ENCODE results near the gene SESN2. TPM values are rescaled to one million over a fixed set of nuclear protein-coding genes. Genes with fewer than 3 reads are reported as not detected.

The SESN2 gene
- total RNA-seq, 2 experiments from 2014 or later, result 8.8 to 9.6 TPM

- H3K27me3 Mint-ChIP-seq, result no peaks in the 10 kb centered on the region
- POLR2A ChIA-PET, result interaction anchor here (0.6 to 1.7 kb wide), 5 partner anchors 11 to 698 kb away, joined by 3 to 4 read pairs (median 4); partner anchors contain the start of gene ATP5IF1
These were observed 7.6 kb downstream of the SESN2 start for GRCh38 chr1:28266920-28267322.

GRCh38 chr1:28267633-28268032 lies 8.3 kb downstream of the SESN2 start:
- no peaks in the 10 kb centered on the region for H3K9me3 ChIP-seq (ENCODE audit: control insufficient read depth in 1 of 2, insufficient read depth in 1 of 2, low read length in 2 of 2)
- DNase-seq, result no peak
- H3K4me3 ChIP-seq (ENCODE audit: low read length), result no peak overlapping the region
- no peak overlapping the region for H3K4me3 Mint-ChIP-seq
- intact Hi-C loops (cut with DNase I, micrococcal nuclease), result no loop called here
- no peaks in the 10 kb centered on the region for H3K9me3 Mint-ChIP-seq
- TF ChIP-seq CTCF (IDR thresholded peaks at IDR 0.05), result no peak
- H3K36me3 ChIP-seq (ENCODE audit: insufficient read depth, low read length), result peaks cover 13% of the 10 kb centered on the region
- H3K4me1 Mint-ChIP-seq (ENCODE audit: low read depth), result peaks cover 5% of the 10 kb centered on the region
- no peaks in the 10 kb centered on the region for H3K27me3 Mint-ChIP-seq
- POLR2A ChIA-PET, result interaction anchor here (1.6 kb wide), 1 partner anchor 32 kb away, joined by 4 read pairs; the partner anchor contains the start of gene ATP5IF1
- no peaks in the 10 kb centered on the region for H3K27me3 ChIP-seq (ENCODE audit: control insufficient read depth in 1 of 2, insufficient read depth in 2 of 2, low read length in 2 of 2)
- CTCF ChIA-PET, result no interaction called here
- peaks cover 2% of the 10 kb centered on the region for H3K36me3 Mint-ChIP-seq (ENCODE audit: low read depth)
- H3K27ac Mint-ChIP-seq, result no peak overlapping the region
- no peak overlapping the region for H3K27ac ChIP-seq (ENCODE audit: low read depth in 1 of 2, low read length in 2 of 2)
- H3K4me1 ChIP-seq (ENCODE audit: insufficient read depth, low read length), result peaks cover 5% of the 10 kb centered on the region
- no peak for ATAC-seq (ENCODE audit: poor library complexity)

More at GRCh38 chr1:28266920-28267322, 7.6 kb downstream of the SESN2 start:
- intact Hi-C loops (cut with DNase I, micrococcal nuclease), result no loop called here
- Histone ChIP-seq H3K27me3 (ENCODE audit: control insufficient read depth in 1 of 2, insufficient read depth in 2 of 2, low read length in 2 of 2) (no peaks in the 10 kb centered on the region), H3K9me3 (ENCODE audit: control insufficient read depth in 1 of 2, insufficient read depth in 1 of 2, low read length in 2 of 2) (no peaks in the 10 kb centered on the region), H3K27ac (ENCODE audit: low read depth in 1 of 2, low read length in 2 of 2) (no peak overlapping the region), H3K4me1 (ENCODE audit: insufficient read depth, low read length) (peaks cover 8% of the 10 kb centered on the region), H3K4me3 (ENCODE audit: low read length) (no peak overlapping the region), H3K36me3 (ENCODE audit: insufficient read depth, low read length) (peaks cover 6% of the 10 kb centered on the region)
- CTCF ChIA-PET, result interaction anchor here (0.6 to 1.1 kb wide), 3 partner anchors 19 to 205 kb away, joined by 3 to 4 read pairs (median 3); no protein-coding TSS in a partner anchor
- H3K4me3 Mint-ChIP-seq, result no peak overlapping the region
- TF ChIP-seq CTCF (IDR thresholded peaks at IDR 0.05), result no peak
- DNase-seq, result no peak
- ATAC-seq (ENCODE audit: poor library complexity), result no peak
- H3K36me3 Mint-ChIP-seq (ENCODE audit: low read depth), result no peaks in the 10 kb centered on the region
- peaks cover 5% of the 10 kb centered on the region for H3K4me1 Mint-ChIP-seq (ENCODE audit: low read depth)
- H3K27ac Mint-ChIP-seq, result no peak overlapping the region
- no peaks in the 10 kb centered on the region for H3K9me3 Mint-ChIP-seq

GRCh38 chr1:28269529-28269928 lies 10.2 kb downstream of the SESN2 start:
- Histone ChIP-seq H3K27ac (ENCODE audit: low read depth in 1 of 2, low read length in 2 of 2) (no peak overlapping the region), H3K4me3 (ENCODE audit: low read length) (no peak overlapping the region), H3K4me1 (ENCODE audit: insufficient read depth, low read length) (no peaks in the 10 kb centered on the region), H3K9me3 (ENCODE audit: control insufficient read depth in 1 of 2, insufficient read depth in 1 of 2, low read length in 2 of 2) (no peaks in the 10 kb centered on the region), H3K36me3 (ENCODE audit: insufficient read depth, low read length) (peaks cover 31% of the 10 kb centered on the region), H3K27me3 (ENCODE audit: control insufficient read depth in 1 of 2, insufficient read depth in 2 of 2, low read length in 2 of 2) (no peaks in the 10 kb centered on the region)
- no peak overlapping the region for H3K27ac Mint-ChIP-seq
- TF ChIP-seq CTCF (IDR thresholded peaks at IDR 0.05), result no peak
- DNase-seq (no peak), ATAC-seq (ENCODE audit: poor library complexity) (no peak)
- H3K36me3 Mint-ChIP-seq (ENCODE audit: low read depth), result peaks cover 10% of the 10 kb centered on the region
- H3K27me3 Mint-ChIP-seq, result no peaks in the 10 kb centered on the region
- H3K4me3 Mint-ChIP-seq, result no peak overlapping the region
- intact Hi-C loops (cut with DNase I, micrococcal nuclease), result no loop called here
- ChIA-PET POLR2A (interaction anchor here (0.6 kb wide), 1 partner anchor 34 kb away, joined by 3 read pairs; the partner anchor contains the start of gene ATP5IF1), CTCF (interaction anchor here (1.9 kb wide), 1 partner anchor 21 kb away, joined by 9 read pairs; no protein-coding TSS in a partner anchor)
- H3K4me1 Mint-ChIP-seq (ENCODE audit: low read depth), result peaks cover 5% of the 10 kb centered on the region
- no peaks in the 10 kb centered on the region for H3K9me3 Mint-ChIP-seq

Measured in CD4-positive, alpha-beta T cell (primary cell).